ENCODE data around the gene FBXO27.
"Not testable (repeated sequence)": the region's sequence is repeated elsewhere in the genome, so short reads cannot be mapped to it uniquely, and the experiment has no call there.

The FBXO27 gene

DNA sequence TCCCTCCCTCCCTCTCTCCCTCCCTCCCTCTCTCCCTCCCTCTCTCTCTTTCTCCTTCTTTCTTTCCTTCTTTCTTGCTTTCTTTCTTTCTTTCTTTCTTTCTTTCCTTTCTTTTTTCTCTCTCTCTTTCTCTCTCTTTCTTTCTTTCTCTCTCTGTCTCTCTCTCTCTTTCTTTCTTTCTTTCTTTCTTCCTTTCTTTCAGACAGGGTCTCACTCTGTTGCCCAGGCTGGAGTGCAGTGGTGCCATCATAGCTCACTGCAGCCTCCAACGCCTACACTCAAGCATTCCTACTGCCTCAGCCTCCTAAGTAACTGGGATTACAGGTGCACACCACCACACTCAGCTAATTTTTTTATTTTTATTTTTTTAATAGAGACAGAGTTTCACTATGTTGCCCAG is 42.7 kb downstream of the FBXO27 start:
- not testable (repeated sequence) for DNase-seq (ENCODE audit: insufficient read length, low spot score); FAIRE-seq

DNA sequence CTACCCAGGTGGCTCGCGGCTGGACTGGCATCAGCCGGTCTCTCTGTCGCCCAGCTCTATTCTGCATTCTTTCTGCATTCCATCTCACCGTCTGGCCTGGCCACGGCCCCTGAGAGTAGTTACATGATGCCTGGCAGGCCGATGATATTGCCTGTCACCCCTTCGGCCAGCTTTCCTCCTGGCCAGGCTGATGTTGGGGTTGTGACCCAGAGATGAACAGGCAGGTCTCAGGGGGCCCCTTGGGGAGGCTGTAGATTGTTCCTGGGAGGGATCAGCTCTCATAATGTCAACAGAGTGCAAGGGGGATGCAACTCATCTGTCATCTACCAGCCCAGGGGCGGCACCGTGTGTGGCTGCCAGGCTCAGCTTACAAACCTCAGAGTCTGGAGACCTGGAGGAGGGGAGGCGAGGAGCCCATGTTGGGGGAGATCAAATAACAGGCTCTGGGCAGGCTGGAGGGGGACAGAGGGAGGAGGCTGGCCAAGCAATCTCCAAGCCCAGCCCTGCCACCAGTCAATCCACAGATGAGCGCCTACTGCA is 43.2 kb downstream of the FBXO27 start:
- FAIRE-seq, result peak; percentile 78
- peak; percentile 79 for DNase-seq (ENCODE audit: insufficient read length, low spot score)

DNA sequence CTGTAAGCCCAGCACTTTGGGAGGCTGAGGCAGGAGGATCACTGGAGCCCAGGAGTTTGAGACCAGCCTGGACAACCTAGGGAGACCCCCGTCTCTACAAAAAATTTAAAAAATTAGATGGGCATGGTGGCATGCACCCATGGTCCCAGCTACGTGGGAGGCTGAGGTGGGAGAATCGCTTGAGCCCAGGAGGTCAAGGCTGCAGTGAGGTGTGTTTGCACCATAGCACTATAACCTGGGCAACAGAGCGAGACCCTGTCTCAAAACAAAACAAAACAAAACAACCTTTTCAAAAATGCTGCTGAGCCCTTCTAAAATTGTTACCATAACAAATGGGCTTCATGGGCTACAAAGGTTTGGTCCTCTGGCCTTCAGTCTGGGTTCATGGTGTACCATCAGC is 43.7 kb downstream of the FBXO27 start:
- DNase-seq (ENCODE audit: insufficient read length, low spot score); FAIRE-seq: not testable (repeated sequence)

DNA sequence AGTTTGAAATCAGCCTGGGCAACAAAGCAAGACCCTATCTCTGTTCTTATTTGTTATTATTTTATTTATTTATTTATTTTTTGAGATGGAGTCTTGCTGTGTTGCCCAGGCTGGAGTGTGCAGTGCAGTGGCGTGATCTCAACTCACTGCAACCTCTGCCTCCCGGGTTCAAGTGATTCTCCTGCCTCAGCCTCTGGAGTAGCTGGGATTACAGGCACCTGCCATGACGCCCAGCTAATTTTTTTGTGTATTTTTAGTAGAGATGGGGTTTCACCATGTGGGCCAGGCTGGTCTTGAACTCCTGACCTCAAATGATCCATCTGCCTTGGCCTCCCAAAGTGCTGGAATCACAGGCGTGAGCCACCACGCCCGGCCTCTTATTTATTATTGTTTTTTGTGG is 44.6 kb downstream of the FBXO27 start:
- DNase-seq (ENCODE audit: insufficient read length, low spot score); FAIRE-seq: not testable (repeated sequence)

DNA sequence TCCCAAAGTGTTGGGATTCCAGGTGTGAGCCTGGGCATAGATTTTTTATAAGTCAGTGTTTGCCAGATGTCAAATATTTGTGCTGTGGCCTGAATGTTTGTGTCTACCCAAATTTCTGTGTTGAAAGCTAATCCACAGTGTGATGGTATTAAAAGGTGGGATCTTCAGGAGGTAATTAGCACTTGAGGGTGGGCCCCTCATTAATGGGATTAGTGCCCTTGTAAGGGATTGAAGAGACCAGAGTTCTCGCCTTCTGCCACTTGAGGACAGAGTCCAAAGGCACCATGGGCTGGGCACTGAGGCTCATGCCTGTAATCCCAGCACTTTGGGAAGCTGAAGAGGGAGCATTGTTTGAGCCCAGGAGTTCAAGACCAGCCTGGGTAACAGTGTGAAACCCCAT is 47.1 kb downstream of the FBXO27 start:
- DNase-seq (ENCODE audit: insufficient read length, low spot score) (no peak), FAIRE-seq (no peak)

DNA sequence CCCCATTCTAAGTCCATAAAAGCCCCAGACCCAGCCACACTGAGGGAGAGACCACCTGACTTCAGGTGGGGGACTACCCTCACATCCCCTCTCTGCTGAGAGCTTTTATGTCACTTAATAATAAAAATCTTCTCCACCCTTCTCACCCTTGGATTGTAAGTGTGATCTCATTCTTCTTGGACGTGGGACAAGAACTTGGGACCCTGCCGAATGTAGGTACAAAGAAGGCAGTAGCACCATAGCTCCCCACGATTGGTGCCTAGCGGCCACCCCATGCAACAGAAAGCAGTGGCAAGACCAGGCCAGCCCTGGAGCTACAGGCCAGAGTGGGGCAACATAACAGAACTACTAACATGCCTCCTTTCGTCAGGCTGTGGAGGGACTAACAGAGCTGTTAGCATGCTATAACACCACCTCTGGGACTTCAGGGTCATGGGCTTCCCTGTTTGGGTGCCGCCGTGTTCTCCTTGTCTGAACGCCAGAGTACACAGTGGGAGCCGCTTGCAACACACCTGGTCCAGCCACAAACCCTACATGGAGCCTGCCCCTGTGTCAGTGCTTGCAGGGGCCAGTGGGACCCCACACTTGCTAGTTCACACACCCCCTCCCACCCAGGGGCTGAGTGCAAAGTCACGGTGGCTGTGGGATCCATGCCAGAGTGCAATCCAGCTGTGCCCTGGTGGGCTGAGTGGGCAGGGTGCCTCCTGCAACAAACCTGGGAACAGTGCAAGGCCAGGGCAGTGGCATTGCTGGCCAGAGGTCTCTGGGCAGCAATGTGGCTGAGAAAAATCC is 51.6 kb downstream of the FBXO27 start:
- FAIRE-seq (no peak), DNase-seq (ENCODE audit: insufficient read length, low spot score) (no peak)

DNA sequence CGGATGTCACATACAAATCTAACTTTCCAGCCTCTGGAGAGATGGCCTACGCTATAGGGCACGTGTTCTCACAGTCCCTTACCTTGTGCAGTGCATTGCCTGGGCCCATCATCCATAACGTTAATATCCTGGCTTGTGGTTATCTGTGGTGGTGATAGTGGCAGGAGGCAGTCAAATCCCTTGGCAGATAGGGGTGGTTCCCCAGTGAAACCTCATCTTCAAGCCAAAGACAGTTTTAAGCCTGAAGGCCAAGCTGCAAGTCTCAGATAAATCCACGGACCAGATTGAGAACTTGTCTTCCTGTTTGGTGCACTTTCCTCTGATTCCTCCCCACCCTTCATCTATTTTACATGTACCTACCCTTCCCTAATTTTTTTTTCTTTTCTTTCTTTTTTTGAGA is 52.5 kb downstream of the FBXO27 start:
- DNase-seq (ENCODE audit: insufficient read length, low spot score) (no peak), FAIRE-seq (no peak)

DNA sequence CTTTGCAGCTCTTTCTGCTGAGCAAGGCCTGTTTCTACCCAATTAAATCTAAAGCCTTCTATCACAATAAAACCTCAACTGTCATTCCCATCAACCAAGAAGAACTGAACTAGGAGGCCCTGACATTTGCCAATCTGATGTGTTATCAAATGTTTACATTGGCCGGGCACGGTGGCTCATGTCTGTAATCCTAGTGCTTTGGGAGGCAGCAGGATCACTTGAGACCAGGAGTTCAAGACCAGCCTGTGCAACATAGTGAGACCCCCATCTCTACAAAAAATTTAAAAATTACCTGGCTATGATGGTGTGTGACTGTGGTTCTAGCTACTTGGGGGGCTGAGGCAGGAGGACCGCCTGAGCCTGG is 54.0 kb downstream of the FBXO27 start:
- DNase-seq (ENCODE audit: insufficient read length, low spot score), result no peak
- FAIRE-seq, result no peak

DNA sequence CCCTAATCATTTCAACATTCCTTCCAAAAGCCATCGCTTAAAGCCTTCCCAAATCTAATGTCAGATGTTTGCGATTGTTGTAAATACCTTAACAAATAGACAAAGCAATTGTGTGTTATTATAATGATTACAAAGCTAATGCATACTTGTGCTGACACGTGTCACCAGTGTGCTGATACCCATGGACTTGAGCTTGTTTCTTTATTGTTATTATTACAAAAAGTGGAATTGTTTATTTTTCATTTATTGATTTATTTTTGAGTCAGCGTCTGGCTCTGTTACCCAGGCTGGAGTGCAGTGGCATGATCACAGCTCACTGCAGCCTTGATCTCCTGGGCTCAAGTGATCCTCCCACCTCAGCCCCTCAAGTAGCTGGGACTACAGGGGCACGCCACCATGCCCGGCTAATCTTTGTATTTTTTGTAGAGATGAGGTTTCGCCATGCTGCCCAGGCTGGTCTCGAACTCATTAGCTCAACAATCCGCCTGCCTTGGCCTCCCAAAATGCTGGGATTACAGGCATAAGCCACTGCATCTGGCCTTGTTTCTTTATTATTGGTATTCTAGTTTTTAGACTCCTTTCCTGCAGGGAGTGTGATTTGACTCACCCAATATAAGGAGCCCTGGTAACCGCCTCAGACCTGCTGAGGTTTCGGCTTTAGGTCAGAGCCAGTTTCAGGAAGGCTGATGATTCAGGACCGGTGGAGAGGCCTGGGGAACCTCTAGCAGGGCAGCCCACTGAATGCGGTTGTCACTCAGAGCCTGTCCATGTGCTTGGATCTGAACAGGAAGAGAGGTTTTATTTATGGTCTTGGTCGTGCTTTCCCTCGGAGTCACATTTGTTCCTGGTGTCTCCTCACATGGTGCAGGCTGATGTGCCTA is 54.7 kb downstream of the FBXO27 start:
- DNase-seq (ENCODE audit: insufficient read length, low spot score), result no peak
- peak; percentile 31 for FAIRE-seq

DNA sequence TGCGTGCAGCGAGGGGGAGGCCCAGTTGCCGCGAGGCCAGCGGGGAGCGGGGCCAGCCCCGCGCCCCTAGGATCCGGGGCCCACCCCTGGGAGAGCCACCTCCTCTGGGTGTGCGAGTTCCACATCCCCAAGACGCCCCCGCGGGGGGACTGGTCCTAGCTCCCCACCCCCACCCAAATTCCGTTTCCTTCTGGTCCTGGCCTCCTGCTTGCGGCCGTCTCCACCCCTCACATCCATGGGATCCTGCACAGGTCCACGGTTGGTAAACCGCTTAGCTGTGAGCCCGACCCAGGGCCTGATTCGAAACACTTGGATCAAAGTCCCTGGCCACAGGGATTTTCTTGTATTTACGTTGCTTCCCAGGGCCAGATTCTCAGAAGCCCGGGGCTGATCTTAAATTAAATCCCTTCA is 56.5 kb downstream of the FBXO27 start:
- FAIRE-seq, result no peak
- no peak for DNase-seq (ENCODE audit: insufficient read length, low spot score)

DNA sequence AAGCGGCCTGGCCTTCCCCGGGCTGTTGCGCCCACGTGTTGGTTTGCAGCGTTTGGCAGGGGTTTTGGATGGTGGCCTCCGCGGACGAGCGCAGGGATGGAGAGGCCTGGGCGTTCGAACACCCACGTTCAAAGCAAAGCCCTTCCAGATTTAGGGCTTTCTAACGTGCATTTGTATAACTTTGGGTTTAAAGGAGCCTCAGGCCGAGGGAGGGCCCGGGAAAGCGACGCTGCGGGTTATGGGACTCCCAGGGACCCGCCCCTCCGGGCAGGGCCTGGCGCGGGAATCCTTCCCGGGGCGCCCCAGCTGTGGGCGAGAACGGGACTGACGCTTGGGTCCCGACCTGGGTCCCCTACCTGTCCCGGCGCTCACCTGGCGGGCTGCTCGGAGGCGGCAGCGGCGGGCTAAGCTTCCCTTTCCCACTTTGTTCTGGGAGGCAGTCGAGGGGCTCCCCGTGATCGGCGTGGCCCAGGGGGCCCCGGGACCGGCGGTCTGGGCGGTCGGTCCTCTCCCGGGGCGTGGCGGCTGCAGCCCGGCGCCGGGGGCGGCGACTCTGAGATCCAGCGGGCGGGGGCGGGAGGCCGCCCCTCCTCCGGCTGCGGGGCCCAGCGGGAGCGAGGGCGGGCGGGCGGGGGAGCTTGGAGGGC is 57.0 kb downstream of the FBXO27 start, which contains the start of gene FBXO17:
Gene FBXO17, minus strand, starts transcription at position 529 of the 647 bp plus-strand sequence. CDS start 25,423 bp downstream, outside the sequence.
- FAIRE-seq (no peak), DNase-seq (ENCODE audit: insufficient read length, low spot score) (peak; percentile 67)

DNA sequence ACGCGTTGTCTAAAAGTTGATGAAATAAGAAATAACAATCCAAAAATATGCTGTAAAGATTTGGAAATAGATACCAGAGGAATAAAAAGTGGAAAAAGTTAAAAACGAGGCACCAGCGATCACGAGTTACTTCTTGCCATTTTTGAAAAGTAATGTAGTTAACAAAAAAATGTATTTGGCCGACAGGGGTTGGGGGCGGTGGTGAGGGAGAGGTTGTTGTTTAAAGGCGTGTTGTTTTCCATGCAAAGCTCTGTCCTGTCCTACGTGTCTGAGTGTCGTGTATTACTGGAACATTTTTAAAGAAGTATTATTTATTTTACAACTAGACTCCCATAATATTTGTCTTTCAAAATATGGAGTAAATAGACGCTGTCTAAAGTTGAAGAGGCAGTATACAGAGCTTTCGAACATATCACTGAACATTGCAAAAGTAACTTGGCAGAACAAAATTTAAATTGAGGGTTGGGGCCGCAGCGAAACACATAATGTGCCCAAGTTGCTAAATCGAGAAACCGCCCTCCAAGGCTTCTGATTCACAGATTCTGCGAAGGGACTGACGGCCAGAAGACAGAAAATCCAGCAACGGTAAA is 57.6 kb downstream of the FBXO27 start:
- no peak for DNase-seq (ENCODE audit: insufficient read length, low spot score)
- FAIRE-seq, result no peak

Measured in HTR-8/SVneo (cell line).